ENCODE data around the gene SRGAP2B.
"Not testable (repeated sequence)": the region's sequence is repeated elsewhere in the genome, so short reads cannot be mapped to it uniquely, and the experiment has no call there.

Gene SRGAP2B

GRCh38 chr1:145082483-145083255, 12.5 kb downstream of the SRGAP2B start:
- DNase-seq, result not testable (repeated sequence)

- not testable (repeated sequence) for DNase-seq
Measured at GRCh38 chr1:145080193-145080592, 14.9 kb downstream of the SRGAP2B start.

DNA sequence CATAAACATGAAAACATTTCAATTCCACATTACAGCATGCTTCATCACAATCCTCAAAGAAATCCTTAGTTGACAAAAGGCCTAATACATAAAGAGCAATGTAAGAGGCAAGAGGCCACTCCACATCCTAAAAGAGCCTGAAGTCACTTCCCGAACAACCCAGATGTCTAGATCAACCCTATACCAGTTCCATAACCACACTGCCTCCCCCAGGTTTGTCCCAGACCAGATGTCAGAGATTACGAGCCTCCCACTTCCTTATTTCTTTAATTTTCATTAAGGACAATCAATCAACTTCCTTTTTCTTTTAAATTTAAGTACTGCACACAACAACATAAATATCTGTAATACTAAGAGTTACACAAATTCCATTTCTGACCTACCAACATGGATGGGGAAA, 15.4 kb downstream of the SRGAP2B start:
- DNase-seq, result not testable (repeated sequence)

GRCh38 chr1:145078787-145079370, 16.2 kb downstream of the SRGAP2B start:
- DNase-seq, result not testable (repeated sequence)

- not testable (repeated sequence) for DNase-seq
Measured at GRCh38 chr1:145077872-145078786, 17.0 kb downstream of the SRGAP2B start.

GRCh38 chr1:145076877-145077276, 18.3 kb downstream of the SRGAP2B start:
- not testable (repeated sequence) for DNase-seq

- not testable (repeated sequence) for DNase-seq
Measured at GRCh38 chr1:145074021-145074559, 21.0 kb downstream of the SRGAP2B start.

DNA sequence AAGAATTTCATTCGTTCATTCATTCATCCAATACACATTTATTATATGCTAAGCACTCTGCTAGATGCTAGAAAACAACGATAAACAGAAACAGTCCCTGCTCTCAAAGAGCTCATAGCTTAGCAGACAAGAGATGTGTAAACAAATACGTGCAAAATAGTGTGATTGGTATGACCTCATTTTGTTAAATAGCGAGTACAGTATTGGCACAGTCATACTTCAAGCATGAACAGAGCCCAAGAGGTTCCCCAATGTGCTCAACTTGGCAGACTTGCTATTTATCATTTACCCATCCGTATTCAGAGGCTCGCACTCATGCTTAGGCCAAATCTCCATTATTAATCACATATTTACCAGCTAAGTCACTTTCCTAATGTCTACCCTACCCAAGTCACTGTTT, 23.6 kb downstream of the SRGAP2B start:
- not testable (repeated sequence) for DNase-seq

GRCh38 chr1:145066486-145066885, 28.6 kb downstream of the SRGAP2B start:
- not testable (repeated sequence) for DNase-seq

DNA sequence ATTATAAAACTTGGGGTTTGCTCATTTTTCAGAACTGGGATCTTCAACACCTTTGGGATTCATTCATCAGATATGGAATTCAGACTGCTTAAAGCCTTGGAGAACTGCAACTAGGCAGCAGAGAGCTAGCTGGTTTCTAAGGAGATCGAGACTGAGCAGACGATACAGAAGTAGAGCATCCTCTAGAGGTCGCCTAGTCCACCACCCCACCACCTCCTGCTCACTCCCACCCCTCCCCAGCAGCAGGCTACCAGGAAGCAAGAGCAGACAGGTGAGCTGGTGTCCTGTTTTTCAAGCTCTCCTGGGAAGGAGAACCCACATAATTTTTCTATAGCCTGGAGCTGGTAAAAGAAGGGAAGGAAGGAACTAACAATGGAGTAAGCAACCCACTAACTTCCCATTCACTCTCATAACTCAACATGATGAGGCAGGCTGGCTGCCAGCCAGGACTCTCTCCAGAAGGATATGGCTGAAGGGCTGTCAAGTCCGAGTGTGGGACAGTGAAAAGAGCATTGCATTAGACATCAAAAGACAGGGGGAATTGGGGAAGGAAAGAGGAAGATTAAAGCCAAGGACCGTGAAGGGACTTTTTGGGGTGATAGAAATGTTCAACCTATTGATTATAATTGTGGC, 29.8 kb downstream of the SRGAP2B start:
- DNase-seq, result not testable (repeated sequence)

DNA sequence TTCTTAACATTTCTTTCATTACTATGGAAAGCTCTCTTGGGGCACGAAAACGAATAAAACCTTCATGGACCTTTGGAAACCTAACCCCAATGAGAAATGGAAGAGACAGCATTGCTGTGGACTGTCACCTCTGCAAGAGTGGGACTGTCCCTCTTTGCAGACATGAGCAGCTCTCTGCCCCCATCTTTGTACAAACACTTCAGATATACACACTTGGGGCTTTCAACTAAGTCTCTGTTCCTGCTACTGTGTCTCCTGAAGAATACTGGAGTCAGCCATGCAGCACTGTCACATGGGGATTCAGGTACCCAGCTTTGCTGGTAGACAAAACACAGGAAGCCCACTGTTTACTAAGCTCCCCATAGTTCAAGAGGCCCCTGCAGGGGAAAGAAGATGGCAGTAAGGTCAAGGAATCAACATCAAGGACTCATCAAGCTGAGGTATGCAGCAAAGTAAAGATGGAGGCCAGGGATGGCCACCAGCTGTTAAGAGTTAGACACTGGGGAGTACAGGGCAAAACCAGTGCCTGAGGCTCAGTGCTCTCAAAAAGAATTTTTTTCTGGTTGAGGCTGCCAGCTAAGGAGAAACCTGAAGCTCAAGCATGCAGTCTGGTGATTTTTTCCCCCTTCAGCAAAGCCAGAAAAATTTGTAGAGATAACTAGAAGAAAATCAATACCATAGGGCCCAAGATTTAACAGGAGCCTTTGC, 31.0 kb downstream of the SRGAP2B start:
- DNase-seq, result not testable (repeated sequence)

GRCh38 chr1:145063285-145063684, 31.8 kb downstream of the SRGAP2B start:
- not testable (repeated sequence) for DNase-seq

DNA sequence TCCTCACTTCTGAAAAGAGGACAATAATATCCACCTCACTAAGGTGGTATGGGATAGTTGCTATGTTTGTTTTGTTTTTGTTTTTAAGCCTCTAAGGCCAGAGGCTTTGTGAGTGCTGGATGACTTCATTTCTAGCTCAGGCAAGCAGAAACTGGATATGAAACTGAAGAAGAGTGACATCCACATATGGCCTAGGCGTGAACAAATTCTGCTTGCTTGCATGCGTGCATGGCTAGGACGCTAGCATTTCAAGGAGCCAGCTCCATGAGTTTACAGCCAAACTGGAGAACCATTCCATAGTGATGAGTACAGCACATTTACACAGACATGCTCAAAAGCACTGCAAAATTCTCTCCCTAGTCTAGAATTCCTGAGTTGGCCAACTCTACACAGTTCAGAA, 36.9 kb downstream of the SRGAP2B start:
- DNase-seq, result not testable (repeated sequence)

- DNase-seq, result not testable (repeated sequence)
Measured at GRCh38 chr1:145055217-145055760, 39.8 kb downstream of the SRGAP2B start.

- DNase-seq, result not testable (repeated sequence)
Measured at GRCh38 chr1:145053428-145053827, 41.7 kb downstream of the SRGAP2B start.

- not testable (repeated sequence) for DNase-seq
Measured at GRCh38 chr1:145052019-145052776, 42.9 kb downstream of the SRGAP2B start.

- not testable (repeated sequence) for DNase-seq
Measured at GRCh38 chr1:145048181-145048856, 46.8 kb downstream of the SRGAP2B start.

GRCh38 chr1:145047553-145047952, 47.6 kb downstream of the SRGAP2B start:
- DNase-seq, result not testable (repeated sequence)

DNA sequence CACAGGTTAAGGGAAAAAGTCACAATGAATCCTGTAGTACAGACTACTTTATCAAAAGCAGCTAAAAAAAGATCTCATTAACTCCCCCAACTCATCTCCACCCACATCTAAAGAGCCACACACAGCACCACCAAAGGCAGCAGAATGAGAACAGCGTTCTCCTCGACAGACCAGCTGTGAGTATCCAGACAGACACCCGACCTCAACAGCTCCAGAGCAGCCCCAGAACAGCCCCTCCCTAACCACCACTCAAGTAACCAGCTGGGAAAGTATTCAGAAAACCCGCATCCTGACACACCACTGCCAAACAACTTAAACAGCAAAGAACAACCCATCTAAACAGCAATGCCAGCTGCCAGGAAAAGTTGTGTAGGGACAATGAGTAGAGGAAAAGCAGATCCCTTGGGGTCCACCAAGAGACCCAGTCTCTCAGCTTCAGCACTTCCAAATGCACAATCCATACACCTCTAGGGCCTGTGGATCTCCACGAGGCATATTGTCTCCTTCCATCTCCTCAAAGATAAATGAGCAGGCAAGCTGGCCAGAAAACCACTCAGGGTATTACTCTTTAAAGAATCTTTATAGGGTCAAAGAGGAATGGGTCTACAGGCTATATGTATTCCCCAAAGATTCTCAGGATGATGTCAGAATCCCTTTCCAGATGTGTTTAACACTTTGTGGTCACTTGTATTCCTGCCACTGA, 49.4 kb downstream of the SRGAP2B start:
- DNase-seq, result not testable (repeated sequence)
